GM12878 (cell line): ENCODE data around the gene TINCR. TPM values are rescaled to one million over a fixed set of nuclear protein-coding genes. Genes with fewer than 3 reads are reported as not detected.

Experiments
- ATAC-seq: fragments of 200-7000 bp; cut with Tn5 transposase; 3 replicates; pipeline ENCODE4 v1.9.1; 2020; ENCODE audit warnings: mild to moderate bottlenecking, moderate library complexity
- BruUV-seq: library from RNA; stranded (reverse); fragments of 400-500 nt; replicated peaks from 2 replicates; lab custom pipeline; 2021; lab: Mats Ljungman, UMichigan
- CTCF ChIA-PET: fragments of 300-600 bp; sonication (Branson Sonifier 250); formaldehyde crosslinking; extraction: SDS; loops from one replicate; lab custom pipeline; 2021; ENCODE audit warnings: inconsistent platforms; lab: Yijun Ruan, JAX
- POLR2A ChIA-PET: fragments of 350-600 bp; formaldehyde crosslinking; extraction: SDS; loops from one replicate; lab custom pipeline; 2021; ENCODE audit warnings: inconsistent platforms; lab: Charles Lee
- RAD21 ChIA-PET: fragments of 300-600 bp; sonication (Branson Sonifier 250); formaldehyde crosslinking; loops from one replicate; lab custom pipeline; 2023; ENCODE audit warnings: antibody characterized with exemption; ENCODE audit not compliant: unreplicated experiment; lab: Charles Lee
- SMC1A ChIA-PET: fragments of 300-600 bp; sonication (Branson Sonifier 250); formaldehyde crosslinking; loops from one replicate; lab custom pipeline; 2023; ENCODE audit not compliant: unreplicated experiment, uncharacterized antibody; lab: Charles Lee
- DNase-seq: peaks from one replicate; pipeline ENCODE4 v3.0.0-alpha.2; 2011; ENCODE audit warnings: low read depth, low spot score
- FAIRE-seq: peaks from 3 replicates; lab custom pipeline; 2011; peaks lifted over from hg19 to GRCh38; lab: Jason Lieb, UNC
- H2AFZ ChIP-seq: 2 replicates; pipeline ENCODE4 v1.6.0; 2011; ENCODE audit warnings: low read depth, low read length, control low read depth; ENCODE audit not compliant: control insufficient read depth
- H3K27ac ChIP-seq: 2 replicates; pipeline ENCODE4 v1.5.1; 2011; ENCODE audit warnings: control low read depth; ENCODE audit not compliant: control insufficient read depth, insufficient read depth
- H3K27me3 ChIP-seq, 2 experiments: replicated peaks in 1 of 2; 2 replicates each; pipeline versions ENCODE4 v1.6.0 to v1.6.1; 2011; ENCODE audit warnings: low read length in 1 of 2; ENCODE audit not compliant: control insufficient read depth in 2 of 2, insufficient read depth in 2 of 2
- H3K36me3 ChIP-seq, 2 experiments: 2 replicates each; pipeline ENCODE4 v1.5.1; 2011; ENCODE audit warnings: low read length in 1 of 2; ENCODE audit not compliant: control insufficient read depth in 2 of 2, insufficient read depth in 2 of 2
- H3K4me1 ChIP-seq: 2 replicates; pipeline ENCODE4 v1.6.1; 2011; ENCODE audit warnings: mild to moderate bottlenecking, low read length, moderate library complexity, mixed read lengths; ENCODE audit not compliant: control insufficient read depth, insufficient read depth
- H3K4me2 ChIP-seq: 2 replicates; pipeline ENCODE4 v1.6.0; 2011; ENCODE audit warnings: control low read depth; ENCODE audit not compliant: control insufficient read depth, insufficient read depth
- H3K4me3 ChIP-seq: fragments of 200-600 bp; sonication (generic); 2 replicates; pipeline ENCODE4 v1.5.1; 2016
- H3K79me2 ChIP-seq: 2 replicates; pipeline ENCODE4 v1.6.0; 2011; ENCODE audit warnings: low read length; ENCODE audit not compliant: control insufficient read depth, insufficient read depth
- H3K9ac ChIP-seq: 2 replicates; pipeline ENCODE4 v1.8.0; 2011; ENCODE audit warnings: low read length, control low read depth, mixed read lengths; ENCODE audit not compliant: control insufficient read depth, insufficient read depth
- H3K9me3 ChIP-seq: replicated peaks from 3 replicates; pipeline ENCODE4 v1.5.1; 2011; ENCODE audit warnings: mild to moderate bottlenecking, low read length; ENCODE audit not compliant: control insufficient read depth, insufficient read depth
- H4K20me1 ChIP-seq: 2 replicates; pipeline ENCODE4 v1.6.0; 2011; ENCODE audit not compliant: control insufficient read depth, insufficient read depth
- ASH2L ChIP-seq: fragments of 300-600, 200-600 bp; sonication (generic); IDR thresholded peaks from 2 replicates; pipeline ENCODE4 v1.6.1; 2017; ENCODE audit warnings: low read depth, mild to moderate bottlenecking, borderline replicate concordance
- BCL11A ChIP-seq: IDR thresholded peaks from 2 replicates; pipeline ENCODE4 v1.6.1; 2011; ENCODE audit warnings: low read depth, low read length
- CTCF ChIP-seq, 3 experiments: IDR thresholded peaks in 2 of 3; conservative IDR thresholded peaks in 1 of 3; 2 replicates each; pipeline ENCODE4 v1.5.1; 2011; ENCODE audit warnings: low read depth in 3 of 3, low read length in 3 of 3, mild to moderate bottlenecking in 3 of 3, control low read depth in 2 of 3, moderate library complexity in 2 of 3, inconsistent platforms in 1 of 3, mixed read lengths in 1 of 3; ENCODE audit not compliant: control insufficient read depth in 2 of 3, insufficient read depth in 1 of 3; ENCODE audit errors: extremely low read depth in 1 of 3
- ESRRA ChIP-seq: IDR thresholded peaks from 2 replicates; pipeline ENCODE4 v1.6.1; 2012; ENCODE audit warnings: mild to moderate bottlenecking, low read length, improper control_type of control experiment
- HDAC6 ChIP-seq: fragments of 200-600 bp; sonication (generic); IDR thresholded peaks from one replicate; pipeline ENCODE4 v1.8.0; 2017; ENCODE audit warnings: antibody characterized with exemption; ENCODE audit not compliant: unreplicated experiment
- IRF4 ChIP-seq: IDR thresholded peaks from 2 replicates; pipeline ENCODE4 v1.6.1; 2011; ENCODE audit warnings: low read depth, low read length
- NFXL1 ChIP-seq: fragments of 450-650 bp; IDR thresholded peaks from 2 replicates; pipeline ENCODE4 v1.6.1; 2017; ENCODE audit warnings: antibody characterized with exemption, mild to moderate bottlenecking, borderline replicate concordance
- POLR2AphosphoS5 ChIP-seq: IDR thresholded peaks from 2 replicates; pipeline ENCODE4 v1.6.1; 2011; ENCODE audit warnings: mild to moderate bottlenecking, low read length, inconsistent platforms
- ZBTB33 ChIP-seq: fragments of 450-650 bp; IDR thresholded peaks from 2 replicates; pipeline ENCODE4 v1.6.1; 2017; ENCODE audit warnings: mild to moderate bottlenecking
- ZNF207 ChIP-seq: fragments of 450-650 bp; IDR thresholded peaks from 2 replicates; pipeline ENCODE4 v1.6.1; 2014; ENCODE audit warnings: antibody characterized with exemption, mild to moderate bottlenecking, borderline replicate concordance
- WGBS: methylation state at CpG from one replicate; pipeline ENCODE4 v1.1.6; 2016; ENCODE audit warnings: low lambda C conversion rate; ENCODE audit not compliant: insufficient replicate concordance, insufficient coverage; ENCODE audit errors: missing lambda C conversion rate; 5-methylcytosine and 5-hydroxymethylcytosine counted together
- in situ Hi-C: fragments of 300-500 bp; cut with MboI; formaldehyde crosslinking; loops from 9 replicates; pipeline ENCODE4 v1.14.3; 2018; ENCODE audit warnings: mixed read lengths
- intact Hi-C: fragments of 100-400 bp; cut with micrococcal nuclease; formaldehyde crosslinking; loops from one replicate; pipeline ENCODE4 v1.14.2; 2022; ENCODE audit not compliant: unreplicated experiment
- polyA plus RNA-seq, 11 experiments: library from polyadenylated mRNA; depleted of rRNA in 4 of 11; unstranded in 6 of 11; stranded (reverse) in 5 of 11; fragments of >200 nt; fragmentation: Nextera tagmentation in 4 of 11; fragmentation: Illumina TruSeq in 1 of 11; extraction: Ambion mirVana in 4 of 11; extraction: Trizol in 1 of 11; gene quantifications; 1 replicate in 1 of 11; 2 replicates in 10 of 11; pipeline versions ENCODE4 v1.2.1 to v1.2.3, GENCODE V29; 2011 to 2016; ENCODE audit warnings: inconsistent platforms in 2 of 11, missing spikeins in 2 of 11, low read depth in 1 of 11
- total RNA-seq, 4 experiments: library from RNA; depleted of rRNA in 3 of 4; stranded (reverse); fragments of >200 nt in 3 of 4; fragmentation: Illumina TruSeq in 1 of 4; extraction: Trizol in 1 of 4; gene quantifications; 2 replicates each; pipeline versions ENCODE4 v1.2.1 to v1.2.3, GENCODE V29; 2013 to 2021
- TF ChIP-seq, protein P1 (sequence below): fragments of 450-650 bp; IDR thresholded peaks from 2 replicates; pipeline ENCODE4 v1.6.1; 2017; ENCODE audit warnings: mild to moderate bottlenecking, moderate library complexity

Gene TINCR
- total and polyA plus RNA-seq, 10 of the 15 experiments (the other 5 are each of a cell fraction or from before 2014, with no cell fraction given): 0.02 to 0.36 (median 0.06) TPM; not detected in 3

DNA sequence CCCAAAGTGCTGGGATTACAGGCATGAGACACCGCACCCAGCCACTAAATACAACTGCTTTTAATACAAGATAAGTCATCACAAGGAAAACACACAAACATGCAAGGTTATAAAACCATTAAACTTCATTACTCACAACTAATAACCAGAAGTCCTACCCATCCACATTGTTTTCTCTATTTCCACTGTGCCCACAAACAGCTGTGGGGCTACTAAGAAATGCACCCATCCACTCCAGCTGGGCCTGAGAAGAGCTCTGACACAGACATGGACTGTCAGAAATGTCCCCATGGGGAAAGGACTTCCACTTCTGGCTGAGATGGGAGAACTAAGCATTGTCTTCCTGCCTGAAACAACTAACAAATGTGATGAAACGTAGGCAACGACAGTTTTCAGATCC, 37.6 kb upstream of the TINCR start:
- no peaks in the 10 kb centered on the region; the same call in 1 of the 2 replicates for H4K20me1 ChIP-seq
- H3K36me3 ChIP-seq: peaks cover 24 to 57% of the 10 kb centered on the region in 2 experiments
- CTCF ChIA-PET: interaction anchor here (1.8 kb wide), 1 partner anchor 14 kb away, joined by 4 read pairs; no protein-coding TSS in a partner anchor

GRCh38 chr19:5603626-5604025, 35.9 kb upstream of the TINCR start:
- CTCF ChIA-PET: interaction anchor here (1.8 kb wide), 1 partner anchor 15 kb away, joined by 4 read pairs; no protein-coding TSS in a partner anchor
- 99% methylated on average over 5 of the region's 5 CpGs for WGBS
- no peak for DNase-seq
- Histone ChIP-seq H2AFZ (no peak overlapping the region), H3K27me3 (no peaks in the 10 kb centered on the region), H3K79me2 (no peaks in the 10 kb centered on the region; the same call in none of the 2 replicates), H3K4me1 (no peaks in the 10 kb centered on the region), H3K4me2 (no peak overlapping the region), H3K9ac (no peak overlapping the region), H3K27ac (no peak overlapping the region), H4K20me1 (no peaks in the 10 kb centered on the region; the same call in 1 of the 2 replicates), H3K4me3 (no peak overlapping the region), H3K9me3 (no peaks in the 10 kb centered on the region), H3K36me3 (peaks cover 28 to 59% of the 10 kb centered on the region in 2 experiments)
- intact Hi-C loops: no loop called here
- FAIRE-seq: no peak
- POLR2A ChIA-PET: no interaction called here
- ATAC-seq: no peak
- RAD21 ChIA-PET: no interaction called here
- in situ Hi-C loops: no loop called here
- SMC1A ChIA-PET: no interaction called here
- BruUV-seq: no TSS peak
- no peak for TF ChIP-seq IRF4
- no peak for TF ChIP-seq HDAC6
- TF ChIP-seq ZBTB33: no peak
- TF ChIP-seq CTCF (IDR thresholded peaks at IDR 0.05 in 2 of 3, conservative IDR thresholded peaks at IDR 0.05 in 1 of 3; ENCODE audit: control insufficient read depth in 2 of 3, extremely low read depth in 1 of 3, insufficient read depth in 1 of 3, low read depth in 3 of 3, low read length in 3 of 3): no peak
- no peak for TF ChIP-seq ZNF207
- no peak for TF ChIP-seq ASH2L
- TF ChIP-seq, protein P1, sequence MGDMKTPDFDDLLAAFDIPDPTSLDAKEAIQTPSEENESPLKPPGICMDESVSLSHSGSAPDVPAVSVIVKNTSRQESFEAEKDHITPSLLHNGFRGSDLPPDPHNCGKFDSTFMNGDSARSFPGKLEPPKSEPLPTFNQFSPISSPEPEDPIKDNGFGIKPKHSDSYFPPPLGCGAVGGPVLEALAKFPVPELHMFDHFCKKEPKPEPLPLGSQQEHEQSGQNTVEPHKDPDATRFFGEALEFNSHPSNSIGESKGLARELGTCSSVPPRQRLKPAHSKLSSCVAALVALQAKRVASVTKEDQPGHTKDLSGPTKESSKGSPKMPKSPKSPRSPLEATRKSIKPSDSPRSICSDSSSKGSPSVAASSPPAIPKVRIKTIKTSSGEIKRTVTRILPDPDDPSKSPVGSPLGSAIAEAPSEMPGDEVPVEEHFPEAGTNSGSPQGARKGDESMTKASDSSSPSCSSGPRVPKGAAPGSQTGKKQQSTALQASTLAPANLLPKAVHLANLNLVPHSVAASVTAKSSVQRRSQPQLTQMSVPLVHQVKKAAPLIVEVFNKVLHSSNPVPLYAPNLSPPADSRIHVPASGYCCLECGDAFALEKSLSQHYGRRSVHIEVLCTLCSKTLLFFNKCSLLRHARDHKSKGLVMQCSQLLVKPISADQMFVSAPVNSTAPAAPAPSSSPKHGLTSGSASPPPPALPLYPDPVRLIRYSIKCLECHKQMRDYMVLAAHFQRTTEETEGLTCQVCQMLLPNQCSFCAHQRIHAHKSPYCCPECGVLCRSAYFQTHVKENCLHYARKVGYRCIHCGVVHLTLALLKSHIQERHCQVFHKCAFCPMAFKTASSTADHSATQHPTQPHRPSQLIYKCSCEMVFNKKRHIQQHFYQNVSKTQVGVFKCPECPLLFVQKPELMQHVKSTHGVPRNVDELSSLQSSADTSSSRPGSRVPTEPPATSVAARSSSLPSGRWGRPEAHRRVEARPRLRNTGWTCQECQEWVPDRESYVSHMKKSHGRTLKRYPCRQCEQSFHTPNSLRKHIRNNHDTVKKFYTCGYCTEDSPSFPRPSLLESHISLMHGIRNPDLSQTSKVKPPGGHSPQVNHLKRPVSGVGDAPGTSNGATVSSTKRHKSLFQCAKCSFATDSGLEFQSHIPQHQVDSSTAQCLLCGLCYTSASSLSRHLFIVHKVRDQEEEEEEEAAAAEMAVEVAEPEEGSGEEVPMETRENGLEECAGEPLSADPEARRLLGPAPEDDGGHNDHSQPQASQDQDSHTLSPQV: no peak

More for the DNA sequence above, 37.6 kb upstream of the TINCR start:
- in situ Hi-C loops: no loop called here
- intact Hi-C loops: no loop called here
- Histone ChIP-seq H3K4me3 (no peak overlapping the region), H3K27ac (no peak overlapping the region), H2AFZ (no peak overlapping the region), H3K27me3 (no peaks in the 10 kb centered on the region), H3K9me3 (no peaks in the 10 kb centered on the region), H3K4me2 (no peak overlapping the region), H3K4me1 (no peaks in the 10 kb centered on the region), H3K9ac (no peak overlapping the region), H3K79me2 (no peaks in the 10 kb centered on the region; the same call in none of the 2 replicates)
- TF ChIP-seq NFXL1: no peak
- TF ChIP-seq BCL11A: no peak
- no peak for TF ChIP-seq ESRRA
- TF ChIP-seq POLR2AphosphoS5: no peak
- no peak for DNase-seq
- no peak for ATAC-seq
- BruUV-seq: no TSS peak
- ChIA-PET POLR2A (interaction anchor here (0.6 kb wide), 1 partner anchor 496 kb away, joined by 3 read pairs; no protein-coding TSS in a partner anchor), RAD21 (no interaction called here), SMC1A (no interaction called here)
- no peak for FAIRE-seq
- WGBS: 100% methylated on average over 3 of the region's 3 CpGs
